HG03103 (cell line): ENCODE measurements around the gene MEA1.

Experiments used
- ATAC-seq: cut with Tn5 transposase; IDR thresholded peaks from one replicate; pipeline ENCODE4 v1.9.1; 2021; ENCODE audit warnings: low read depth; ENCODE audit not compliant: unreplicated experiment

The MEA1 gene

DNA sequence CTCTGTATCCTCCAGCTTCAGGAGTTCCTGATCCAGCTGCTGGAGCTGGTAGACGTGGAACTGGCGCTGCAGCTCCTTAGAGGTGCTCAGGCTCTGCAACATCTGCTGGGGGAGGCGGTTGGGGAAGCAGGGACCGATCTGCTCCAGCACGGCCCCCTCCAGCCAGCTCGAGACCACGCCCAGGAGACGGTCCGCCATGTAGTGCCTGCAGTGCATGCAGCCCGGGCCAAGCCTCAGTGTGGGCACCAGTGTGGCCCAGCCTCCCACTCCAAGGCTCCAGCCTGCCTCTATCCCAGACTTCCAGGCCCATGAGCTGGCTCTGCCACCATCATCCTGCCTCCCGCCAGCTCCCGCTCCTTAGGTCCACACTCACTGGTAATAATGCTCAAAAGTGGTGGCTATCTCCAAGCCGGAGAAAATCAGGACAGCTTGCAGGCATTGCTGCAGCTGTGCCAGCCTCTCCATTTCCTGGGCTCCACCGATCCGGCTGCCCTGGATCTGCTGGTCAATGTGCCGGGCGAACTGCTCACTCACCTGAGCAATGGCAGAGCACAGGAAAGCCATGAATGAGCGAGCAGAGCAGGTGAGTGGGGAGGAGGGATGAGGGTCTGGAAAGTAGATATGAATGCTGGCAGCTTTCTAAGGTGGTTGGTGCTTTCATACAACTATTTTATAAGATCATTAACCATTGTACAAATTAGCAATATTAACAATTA, 27.0 kb upstream of the MEA1 start:
- ATAC-seq = no peak

DNA sequence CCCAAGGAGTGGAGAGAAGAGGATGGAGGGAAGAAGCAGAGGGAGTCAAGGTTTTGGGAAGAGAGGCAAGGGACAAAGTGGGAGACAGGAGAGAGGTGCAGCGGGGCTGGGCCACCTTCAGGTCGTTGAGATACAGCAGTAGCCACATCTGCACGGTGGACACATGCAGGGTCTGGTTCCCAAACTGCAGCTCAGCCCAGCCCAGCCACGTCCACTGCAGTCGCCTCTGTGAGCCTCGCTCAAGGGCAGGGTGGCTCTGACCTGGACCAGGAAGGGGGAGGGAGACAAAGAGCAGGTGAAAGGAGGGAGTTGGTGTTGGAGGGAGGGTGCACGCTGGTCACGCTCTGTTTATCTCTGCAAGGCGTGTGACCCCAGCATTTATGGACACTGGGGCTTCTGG, 25.0 kb upstream of the MEA1 start:
- ATAC-seq = no peak

DNA sequence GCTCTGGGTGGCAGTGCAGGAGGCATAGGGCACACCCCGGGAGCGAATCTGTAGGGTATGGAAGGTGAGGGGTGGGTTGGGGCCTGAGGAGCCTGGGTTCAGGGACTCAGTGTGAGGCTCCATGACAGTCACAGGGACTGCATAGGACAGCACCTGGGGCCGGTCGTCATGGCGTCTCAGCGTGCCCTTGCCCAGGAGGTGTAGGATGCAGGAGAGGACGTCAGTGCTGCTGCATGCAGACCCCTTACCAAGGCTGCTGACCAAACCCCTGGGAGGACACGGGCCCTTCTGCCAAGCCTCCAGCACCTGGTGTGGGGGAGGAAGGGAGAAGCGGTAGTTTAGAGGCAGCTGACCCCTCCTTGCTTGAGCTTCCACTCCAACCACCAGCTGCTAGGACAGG, 24.0 kb upstream of the MEA1 start:
- ATAC-seq = no peak

DNA sequence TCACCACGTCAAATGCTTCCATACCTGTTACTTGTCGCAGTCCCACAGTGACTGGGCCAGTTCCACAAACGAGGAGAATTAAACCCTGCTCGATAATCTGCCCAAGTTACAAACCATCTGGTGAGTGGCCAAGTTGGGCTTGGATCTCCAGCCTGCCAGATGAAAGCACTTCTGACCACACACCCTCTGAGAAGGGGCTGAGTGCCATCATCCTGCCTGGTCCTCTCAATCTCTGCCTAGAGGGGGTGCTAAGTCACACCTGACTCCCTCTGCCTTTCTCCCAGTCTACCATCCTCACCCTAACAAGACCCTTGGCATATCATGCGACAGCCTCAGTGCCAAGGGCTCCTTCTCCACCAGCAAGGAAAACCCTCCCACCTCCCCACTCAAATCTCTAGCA, 23.5 kb upstream of the MEA1 start:
- ATAC-seq = no peak

DNA sequence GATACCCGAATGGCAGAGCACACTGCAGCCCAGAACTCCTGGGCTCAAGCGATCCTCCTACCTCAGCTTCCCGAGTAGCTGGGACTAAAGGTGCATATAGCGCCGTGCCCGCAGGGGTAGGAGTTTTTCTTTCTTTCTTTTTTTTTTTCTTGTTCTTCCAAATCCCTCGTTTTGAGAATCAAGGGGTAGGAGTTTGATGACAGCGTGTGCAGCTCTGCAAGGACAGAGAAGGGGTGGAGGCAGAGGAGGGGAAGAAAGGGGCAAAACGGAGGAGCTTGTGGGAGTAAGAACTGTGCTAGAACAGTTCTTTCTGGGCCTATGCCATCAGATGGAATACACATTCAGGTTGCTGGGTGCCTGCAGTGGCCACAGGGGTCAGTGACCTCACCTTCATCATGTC, 23.0 kb upstream of the MEA1 start:
- no peak for ATAC-seq

DNA sequence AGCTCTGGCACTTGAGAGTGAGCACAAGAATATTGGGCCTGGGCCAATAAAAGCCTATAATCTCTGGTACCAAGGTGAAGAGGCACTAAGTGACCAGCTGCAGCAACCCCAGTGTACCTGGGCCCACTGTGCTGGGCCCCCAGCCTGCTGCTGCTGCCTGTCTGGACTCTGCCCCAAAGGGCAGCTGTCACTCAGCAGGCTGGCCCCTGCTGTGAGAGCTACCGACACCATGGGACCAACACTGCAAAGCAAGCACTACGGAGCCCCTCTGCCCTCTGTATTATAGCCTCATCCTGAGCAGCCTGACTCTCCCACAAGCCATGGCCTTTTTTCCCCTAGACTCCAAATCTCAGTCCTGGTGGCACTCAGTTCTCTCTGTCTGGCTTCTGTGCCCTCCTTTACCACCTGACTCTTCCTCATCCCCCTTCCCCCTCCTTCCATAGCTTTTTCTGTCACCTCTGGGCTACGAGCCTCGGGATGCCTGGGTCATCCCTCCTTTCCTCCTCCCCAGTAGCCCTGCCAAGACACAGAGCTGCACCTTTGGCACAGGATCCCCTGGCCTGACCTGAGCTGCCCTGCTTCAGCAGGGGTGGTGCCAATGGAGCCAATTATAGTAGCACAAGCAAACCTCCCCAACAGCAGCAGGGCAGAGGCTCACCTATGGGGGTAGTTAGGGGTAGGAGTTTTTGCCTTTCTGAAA, 21.9 kb upstream of the MEA1 start:
- no peak for ATAC-seq

DNA sequence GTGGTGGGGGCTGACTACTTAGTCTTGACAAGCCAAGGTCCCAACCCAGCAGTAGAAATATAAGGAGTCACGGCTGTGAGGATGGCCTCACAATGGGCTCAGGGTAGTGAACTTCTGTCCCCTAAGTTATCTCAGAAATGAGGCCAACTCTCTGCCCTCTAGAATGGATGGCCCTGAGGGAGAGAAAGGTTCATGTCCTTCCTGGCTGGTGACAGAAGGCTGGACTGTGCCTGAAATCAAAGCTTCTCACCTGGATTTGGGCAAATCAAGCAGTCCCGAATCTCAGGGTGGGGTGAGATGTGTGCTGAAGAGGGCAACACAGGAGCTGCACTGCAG, 20.4 kb upstream of the MEA1 start:
- ATAC-seq = no peak

DNA sequence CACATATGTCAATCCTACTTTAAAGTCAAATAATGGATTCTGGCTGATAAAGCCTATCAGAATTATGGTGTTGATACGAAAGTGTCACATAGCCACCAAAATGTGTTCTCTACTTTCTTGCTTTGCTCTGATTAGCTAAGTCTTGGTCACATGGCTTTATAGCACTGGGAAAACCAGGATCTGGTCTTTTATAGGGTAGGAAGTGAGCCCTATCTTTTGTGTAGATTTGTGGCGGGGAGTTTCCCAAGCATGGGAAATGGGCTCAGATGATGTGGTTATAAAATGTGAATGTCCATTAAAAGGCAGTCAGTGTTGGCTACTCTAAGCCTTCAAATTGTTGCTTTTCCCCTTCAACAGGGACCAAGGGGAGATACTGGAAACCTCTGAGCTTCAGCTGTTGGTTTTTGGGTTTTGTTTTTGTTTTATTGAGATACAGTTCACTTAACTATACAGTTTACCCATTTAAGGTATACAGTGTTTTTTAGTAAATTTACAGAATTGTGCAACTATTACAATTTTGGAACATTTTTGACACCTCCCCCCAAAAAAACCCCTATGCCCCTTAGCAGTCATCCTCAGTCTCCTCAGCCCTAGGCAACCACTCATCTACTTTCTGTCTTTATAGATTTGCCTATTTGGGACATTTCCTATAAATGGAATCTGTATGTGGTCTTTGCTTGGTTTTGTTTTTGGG, 19.9 kb upstream of the MEA1 start:
- ATAC-seq = no peak

DNA sequence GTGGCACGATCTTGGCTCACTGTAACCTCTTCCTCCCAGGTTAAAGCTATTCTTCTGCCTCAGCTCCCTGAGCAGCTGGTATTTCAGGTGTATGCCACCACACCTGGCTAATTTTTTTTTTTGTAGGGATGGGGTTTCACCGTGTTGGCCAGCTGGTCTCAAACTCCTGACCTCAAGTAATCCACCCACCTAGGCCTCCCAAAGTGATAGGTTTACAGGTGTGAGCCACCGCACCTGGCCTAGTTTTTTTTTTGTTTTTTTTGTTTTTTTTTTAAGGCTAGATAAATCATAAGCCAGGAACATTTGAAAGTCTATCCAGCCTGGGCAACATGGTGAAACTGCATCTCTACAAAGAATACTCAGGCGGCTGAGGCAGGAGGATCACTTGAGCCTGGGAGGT, 18.6 kb upstream of the MEA1 start:
- no peak for ATAC-seq

DNA sequence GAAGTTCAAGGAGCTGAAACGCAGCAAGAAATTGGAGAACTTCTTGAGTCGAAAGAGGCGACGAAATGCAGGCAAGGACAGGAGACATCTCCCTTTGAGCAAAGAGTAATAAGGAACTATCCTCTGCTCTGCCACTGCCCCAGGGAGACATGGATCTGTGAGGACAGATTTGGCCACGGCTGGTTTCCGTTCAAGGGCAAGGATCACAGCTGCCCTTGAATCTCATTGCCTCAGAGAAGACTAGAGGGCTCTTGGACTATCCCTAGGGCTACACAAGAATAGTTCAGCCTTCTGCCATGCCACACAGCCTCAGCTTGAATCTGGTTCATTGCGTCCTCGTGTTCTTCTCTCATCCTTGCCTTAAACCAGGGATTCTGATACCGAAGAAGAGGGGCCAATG, 15.4 kb upstream of the MEA1 start:
- no peak for ATAC-seq

DNA sequence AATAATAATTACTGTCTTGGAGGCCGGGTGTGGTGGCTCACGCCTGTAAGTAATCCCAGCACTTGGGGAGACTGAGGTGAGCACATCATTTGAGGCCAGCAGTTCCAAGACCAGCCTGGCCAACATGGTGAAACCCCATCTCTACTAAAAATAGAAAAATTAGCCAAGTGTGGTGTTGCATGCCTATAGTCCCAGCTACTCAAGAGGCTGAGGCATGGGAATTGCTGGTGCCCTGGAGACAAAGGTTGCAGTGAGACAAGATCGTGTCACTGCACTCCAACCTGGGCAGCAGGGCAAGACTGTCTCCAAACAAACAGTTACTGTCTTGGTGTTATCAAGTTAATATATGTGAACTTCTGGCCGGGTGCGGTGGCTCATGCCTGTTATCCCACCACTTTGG, 12.6 kb upstream of the MEA1 start:
- ATAC-seq = no peak

DNA sequence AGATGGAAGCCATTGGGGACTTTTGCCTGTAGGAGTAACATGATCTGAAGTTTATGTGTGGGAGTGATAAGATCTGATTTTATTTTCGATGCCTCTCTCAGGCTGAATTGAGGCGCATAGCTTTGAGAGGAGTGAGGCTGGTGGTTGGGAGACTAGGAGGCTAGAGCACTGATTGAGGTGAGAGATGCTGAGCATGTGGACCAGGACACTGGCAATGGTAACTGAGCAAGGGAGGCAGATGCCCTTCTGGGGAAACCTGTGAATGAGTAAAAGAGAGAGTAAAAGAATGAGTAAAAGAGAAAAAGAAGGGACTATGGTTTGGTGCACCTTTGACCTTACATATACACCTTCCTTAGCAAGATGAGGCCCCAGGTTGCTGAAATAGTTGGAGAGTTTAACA, 10.7 kb upstream of the MEA1 start:
- no peak for ATAC-seq

DNA sequence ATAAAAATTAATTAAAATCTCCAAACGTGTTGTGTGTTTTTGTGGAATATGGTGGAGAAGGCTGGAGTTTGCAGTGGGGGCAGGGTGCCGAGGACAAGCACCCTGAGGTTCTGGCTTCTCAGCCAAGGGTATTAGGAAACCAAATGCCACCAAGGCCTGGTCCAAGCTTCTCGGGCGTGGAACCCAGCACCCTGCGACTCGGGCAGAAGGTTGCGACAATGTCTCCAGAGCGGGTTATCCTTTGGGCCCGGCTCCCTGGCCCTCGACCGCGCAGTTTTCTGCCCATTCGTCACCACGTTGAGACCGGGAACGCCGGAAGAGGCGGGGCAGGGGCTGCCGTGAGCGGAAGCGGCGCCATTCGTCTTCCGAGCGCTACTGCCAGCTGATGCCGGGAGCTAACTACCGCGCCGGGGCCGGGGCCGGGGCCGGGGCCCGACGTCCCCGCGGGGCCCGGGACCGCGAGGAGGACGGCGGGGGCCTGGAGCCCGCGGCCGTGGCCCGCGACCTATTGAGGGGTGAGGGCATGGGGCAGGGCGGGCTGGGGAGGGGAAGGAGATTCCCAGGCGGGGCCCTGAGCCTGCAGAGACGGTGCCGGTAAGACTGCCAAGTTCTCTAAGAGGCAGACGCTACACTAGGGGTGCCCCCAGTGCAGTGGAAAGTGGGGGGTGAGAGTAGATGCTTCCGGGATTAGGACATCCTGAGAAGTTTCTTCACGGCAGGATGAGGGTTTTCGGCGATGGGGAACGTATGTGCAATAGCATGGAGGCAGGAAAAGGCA, 7.7 kb upstream of the MEA1 start, which contains the start of gene RRP36:
RRP36 (plus strand) TSS at position 354 of the 778 bp plus-strand sequence; CDS start at position 386, 32 bp downstream.
- peak; percentile 74 for ATAC-seq

DNA sequence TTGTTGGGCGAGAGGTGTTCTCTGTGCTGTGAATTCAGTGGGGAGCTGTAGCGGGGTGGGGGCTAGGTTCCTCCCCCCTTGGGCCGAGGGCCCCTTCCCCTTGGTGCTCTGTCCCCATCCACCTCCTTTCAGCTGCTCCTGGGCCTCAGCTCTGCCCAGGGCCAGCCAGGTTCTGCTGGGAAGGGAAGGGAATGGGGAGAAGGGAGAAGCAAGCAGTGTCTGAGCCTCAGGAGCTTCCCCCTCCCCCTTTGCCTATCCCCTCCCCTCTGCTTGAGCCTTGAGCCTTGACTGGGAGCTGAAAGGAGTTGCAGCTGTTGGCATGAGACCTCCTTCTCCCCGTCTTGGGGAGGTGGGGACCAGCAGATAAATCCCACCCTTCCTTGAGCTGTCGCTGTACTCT, 7.1 kb upstream of the MEA1 start:
- no peak for ATAC-seq

DNA sequence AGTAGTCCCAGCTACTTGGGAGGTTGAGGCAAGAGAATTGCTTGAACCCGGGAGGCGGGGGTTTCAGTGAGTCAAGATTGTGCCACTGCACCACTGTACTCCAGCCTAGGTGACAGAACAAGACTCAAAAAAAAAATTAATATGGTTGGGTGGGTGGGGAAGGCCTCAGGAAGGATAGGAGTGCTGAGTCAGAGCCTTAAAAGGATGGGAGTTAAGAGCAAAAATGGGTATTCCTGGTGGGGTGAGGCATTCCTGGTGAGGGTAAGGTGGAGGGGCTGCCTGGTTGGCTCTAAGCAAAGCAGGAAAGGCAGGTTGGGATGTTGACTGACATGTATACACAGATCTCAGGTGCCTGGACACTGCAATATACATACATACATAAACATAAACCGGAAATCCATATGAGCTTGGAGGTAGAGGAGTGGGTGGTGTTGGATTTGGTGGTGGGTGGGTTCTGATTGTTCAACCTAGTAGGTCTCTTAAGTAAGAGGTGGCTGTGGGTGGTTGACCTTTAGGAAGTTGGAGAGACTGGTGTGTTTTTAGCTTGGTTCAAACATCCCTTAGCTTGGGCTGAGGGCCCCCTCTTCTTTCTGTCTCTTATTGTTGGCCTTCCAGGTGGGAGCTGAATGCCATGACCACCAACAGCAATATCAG, 6.4 kb upstream of the MEA1 start:
- no peak for ATAC-seq

DNA sequence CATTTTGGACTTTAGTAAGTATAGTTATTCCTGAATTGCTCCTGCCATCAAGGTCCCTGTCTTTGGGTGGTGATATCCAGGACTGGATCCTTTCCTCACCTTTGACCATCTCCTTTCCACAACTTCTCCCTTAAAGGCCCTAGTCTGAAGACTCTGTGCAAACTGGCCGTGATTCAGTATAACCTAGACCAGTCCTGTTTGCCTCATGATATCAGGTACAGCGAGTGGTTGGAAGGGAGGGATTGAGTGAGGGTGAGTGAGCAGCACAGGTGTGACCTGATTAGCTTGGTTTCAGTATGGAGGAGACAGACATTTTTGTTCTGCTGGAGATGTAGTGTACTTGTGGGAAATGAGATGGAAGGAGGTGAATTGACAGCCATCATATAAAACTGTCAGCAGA, 5.4 kb upstream of the MEA1 start:
- no peak for ATAC-seq

DNA sequence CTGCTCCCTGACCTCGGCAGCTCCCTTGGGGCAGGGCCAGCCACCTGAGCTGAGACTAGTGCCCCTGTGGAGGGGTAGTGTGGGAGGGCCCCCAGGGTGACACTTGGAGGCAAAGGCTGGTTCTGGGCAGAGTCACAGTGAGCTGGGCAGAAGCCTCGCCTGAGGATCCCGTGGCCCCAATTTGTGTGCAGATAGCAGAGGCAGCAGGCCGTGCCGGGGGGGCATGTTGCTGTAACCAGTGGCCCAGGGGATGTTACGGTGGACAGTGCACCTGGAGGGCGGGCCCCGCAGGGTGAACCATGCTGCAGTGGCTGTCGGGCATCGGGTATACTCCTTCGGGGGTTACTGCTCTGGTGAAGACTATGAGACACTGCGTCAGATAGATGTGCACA, 3.2 kb upstream of the MEA1 start:
- ATAC-seq = no peak

DNA sequence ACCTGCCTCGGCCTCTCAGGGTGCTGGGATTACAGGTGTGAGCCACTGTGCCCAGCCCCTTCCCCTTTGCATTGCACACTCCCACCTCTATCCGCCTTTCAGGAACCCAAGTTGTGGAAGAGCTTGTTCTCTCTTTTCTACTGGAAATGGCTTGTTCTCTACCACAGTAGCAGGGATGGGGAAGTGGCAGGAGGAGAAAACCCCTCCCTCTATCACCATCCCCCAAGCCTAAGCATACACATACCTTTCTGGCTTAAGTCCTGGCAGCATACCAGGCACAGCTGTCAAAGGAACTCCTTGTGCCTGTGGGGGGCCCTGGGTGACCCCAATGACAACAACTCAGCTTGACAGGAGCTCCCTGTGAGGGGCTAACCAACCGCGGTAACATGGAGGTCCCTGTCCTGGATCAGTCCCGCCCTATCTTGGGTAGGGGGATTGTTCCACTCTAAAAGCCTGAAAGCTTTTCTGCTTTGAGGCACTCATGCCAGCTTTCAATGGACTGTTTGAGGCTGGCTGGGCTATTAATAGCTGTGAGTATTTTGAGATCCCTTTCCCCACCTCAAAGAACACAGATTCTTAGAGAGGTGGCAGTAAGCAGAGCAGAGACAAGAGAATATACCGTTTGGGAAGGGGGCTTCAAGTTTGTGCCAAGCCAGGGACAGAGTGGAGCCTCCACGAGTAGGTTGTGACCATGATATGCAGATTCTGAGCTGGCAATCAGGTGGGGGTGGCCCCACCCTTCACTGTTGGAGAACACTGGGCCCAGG, 2.6 kb upstream of the MEA1 start:
- ATAC-seq = no peak

DNA sequence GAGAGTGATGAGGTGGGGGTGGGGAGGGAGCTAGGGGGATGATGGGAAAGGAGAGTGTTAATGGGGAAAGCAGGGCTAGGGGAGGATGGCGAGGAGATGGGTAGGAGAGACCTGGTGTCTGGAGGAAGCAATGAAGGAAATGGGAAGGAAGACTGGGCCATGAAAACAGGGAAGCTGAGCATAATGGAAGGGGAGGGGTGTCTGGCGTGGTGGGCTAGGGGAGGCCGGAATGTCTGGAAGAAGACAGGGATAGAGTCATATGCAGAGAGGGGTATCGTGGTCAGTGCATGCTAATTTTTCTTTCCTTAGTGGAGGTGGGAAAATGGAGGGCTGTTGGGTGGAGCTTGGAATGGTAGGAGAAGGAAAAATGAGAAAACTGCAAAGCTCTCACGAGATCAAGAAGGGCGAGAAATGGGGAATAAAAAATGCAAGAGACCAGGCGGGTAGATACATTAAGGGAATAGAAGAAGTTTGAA, 726 bp upstream of the MEA1 start:
- ATAC-seq = no peak
